CD4-positive, alpha-beta T cell treated with Interleukin-4 for 4 hours (primary cell): ENCODE measurements around the gene FES.

Experiments used
- DNase-seq: peaks from one replicate; pipeline ENCODE4 v3.0.0-alpha.2; 2020

Gene FES

GRCh38 chr15:90933301-90933700, 49.0 kb downstream of the FES start:
- DNase-seq, result no peak

- DNase-seq, result peak; percentile 86
These were observed 50.1 kb downstream of the FES start for GRCh38 chr15:90934256-90934948.

- DNase-seq, result peak; percentile 91
These were observed 50.8 kb downstream of the FES start, which contains the start of gene UNC45A for GRCh38 chr15:90934949-90935751. TSS of gene UNC45A (plus strand) at chr15:90935285. CDS start at chr15:90935325, 40 bp downstream.

GRCh38 chr15:90936823-90937222, 52.5 kb downstream of the FES start:
- no peak for DNase-seq

GRCh38 chr15:90938261-90938660, 54.0 kb downstream of the FES start:
- no peak for DNase-seq

- no peak for DNase-seq
These were observed 55.5 kb downstream of the FES start for GRCh38 chr15:90939756-90940155.

- no peak for DNase-seq
These were observed 56.7 kb downstream of the FES start for GRCh38 chr15:90941038-90941437.

GRCh38 chr15:90942354-90943120, 58.2 kb downstream of the FES start:
- no peak for DNase-seq

- DNase-seq, result no peak
These were observed 60.8 kb downstream of the FES start for GRCh38 chr15:90945091-90945490.
